GM18873 (cell line): ENCODE measurements around the gene KIF17.
"Not testable (repeated sequence)": the region's sequence is repeated elsewhere in the genome, so short reads cannot be mapped to it uniquely, and the experiment has no call there.

Source experiments
- ATAC-seq: cut with Tn5 transposase; IDR thresholded peaks from one replicate; pipeline ENCODE4 v1.9.1; 2021; ENCODE audit warnings: mild to moderate bottlenecking, moderate library complexity, moderate number of reproducible peaks; ENCODE audit not compliant: unreplicated experiment, low FRiP score

The KIF17 gene

DNA sequence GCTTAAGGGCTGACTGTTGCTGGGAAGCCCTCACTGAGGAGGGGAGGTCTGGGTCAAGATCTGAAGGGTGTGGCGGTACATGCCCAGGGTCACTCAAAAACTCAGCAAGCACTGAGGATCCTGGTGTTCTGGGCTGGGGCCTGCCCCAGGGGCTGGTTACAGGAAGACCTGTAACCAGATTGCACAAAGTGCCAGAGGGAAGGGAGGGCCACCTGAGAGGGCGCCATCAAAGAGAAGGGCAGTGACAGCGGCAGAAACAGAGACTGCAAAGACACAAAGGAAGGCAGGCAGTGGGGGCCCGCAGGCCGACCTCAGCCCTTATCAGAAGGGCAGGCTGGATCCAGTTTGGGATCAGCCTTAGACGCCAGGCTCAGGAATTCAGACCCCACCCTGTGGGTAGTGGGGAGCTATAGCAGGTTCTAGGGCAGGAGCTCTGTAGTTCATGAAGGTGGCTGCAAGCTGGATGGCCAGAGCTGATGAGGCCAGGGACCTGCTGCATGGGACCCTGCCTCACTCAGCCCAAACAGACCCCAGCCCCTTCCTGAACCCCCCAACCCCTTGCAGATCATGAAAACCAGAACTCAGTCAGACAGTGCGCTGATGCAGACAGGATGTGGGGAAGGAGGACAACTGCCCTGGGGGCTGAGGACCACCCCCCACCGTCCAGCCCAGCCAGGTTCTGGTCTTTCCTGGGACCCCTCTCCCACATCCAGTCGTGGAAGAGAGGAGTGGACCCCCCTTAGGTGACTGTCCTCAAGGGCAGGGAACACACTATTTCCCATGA lies 10.8 kb upstream of the KIF17 start:
- no peak for ATAC-seq

DNA sequence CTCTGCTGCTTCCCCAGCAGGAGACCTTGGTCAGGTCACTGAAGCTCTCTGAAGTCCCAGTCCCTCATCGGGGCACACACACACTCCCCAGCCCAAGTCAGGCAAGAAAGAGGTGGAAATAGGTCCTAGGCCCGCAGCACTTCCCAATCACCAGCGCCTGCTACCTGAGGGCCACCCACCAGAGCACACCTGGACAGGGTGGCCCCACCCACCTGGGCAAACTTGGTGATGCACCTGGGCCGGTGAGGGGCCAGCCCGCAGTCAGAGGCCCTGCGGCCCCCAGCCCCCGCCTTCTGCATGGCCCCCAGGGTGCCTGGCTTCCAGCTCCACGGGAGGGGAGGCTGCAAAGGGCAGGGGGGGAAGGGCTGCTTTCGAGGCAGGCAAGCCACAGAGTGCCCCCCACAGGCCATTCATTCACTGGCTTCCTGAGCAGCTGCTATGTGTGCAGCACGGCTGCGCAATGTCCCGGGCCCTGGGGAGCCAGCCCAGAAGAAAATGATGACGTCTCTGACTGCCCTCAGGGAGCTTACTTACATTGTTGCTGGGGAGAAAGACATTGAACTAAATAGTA lies 10.0 kb upstream of the KIF17 start:
- ATAC-seq = no peak

DNA sequence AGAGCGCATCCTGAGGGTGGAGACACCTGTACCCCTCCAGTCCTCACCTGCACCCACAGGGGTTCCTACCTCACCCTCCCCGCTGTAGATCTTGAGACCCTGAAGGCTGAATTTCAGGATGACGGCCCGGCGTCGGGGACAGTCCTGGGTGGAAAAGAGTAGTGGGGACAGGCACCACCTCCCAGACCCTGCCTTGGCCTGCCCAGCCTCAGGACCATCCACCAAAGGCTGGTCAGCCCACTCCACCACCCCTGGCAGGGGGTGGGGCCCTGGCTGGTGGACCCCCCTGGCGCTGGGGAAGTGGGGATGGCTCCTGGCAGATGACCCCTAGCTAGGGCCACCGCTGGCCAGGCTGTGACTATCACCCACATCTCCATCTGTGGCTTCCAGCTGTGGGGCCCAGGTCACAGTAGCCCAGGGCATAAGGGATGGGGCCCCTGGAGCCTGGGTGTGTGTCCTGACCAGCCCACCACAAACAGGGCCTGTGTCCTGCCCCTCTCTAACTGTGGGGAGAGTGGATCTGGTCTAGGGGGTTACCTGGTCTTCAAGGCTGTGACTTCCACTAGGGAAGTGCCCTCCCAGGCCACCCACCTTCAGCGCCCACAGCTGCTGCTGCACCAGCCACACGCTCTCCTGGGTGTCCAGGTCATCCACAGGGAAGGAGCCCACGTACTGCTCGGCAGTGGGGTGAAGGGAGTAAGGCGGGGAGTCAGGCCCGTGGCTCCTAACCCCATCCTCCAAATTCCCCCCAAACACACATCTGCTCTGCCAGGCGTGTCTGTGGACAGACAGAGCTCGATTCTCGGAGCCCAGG lies 9.3 kb upstream of the KIF17 start:
- ATAC-seq = no peak

DNA sequence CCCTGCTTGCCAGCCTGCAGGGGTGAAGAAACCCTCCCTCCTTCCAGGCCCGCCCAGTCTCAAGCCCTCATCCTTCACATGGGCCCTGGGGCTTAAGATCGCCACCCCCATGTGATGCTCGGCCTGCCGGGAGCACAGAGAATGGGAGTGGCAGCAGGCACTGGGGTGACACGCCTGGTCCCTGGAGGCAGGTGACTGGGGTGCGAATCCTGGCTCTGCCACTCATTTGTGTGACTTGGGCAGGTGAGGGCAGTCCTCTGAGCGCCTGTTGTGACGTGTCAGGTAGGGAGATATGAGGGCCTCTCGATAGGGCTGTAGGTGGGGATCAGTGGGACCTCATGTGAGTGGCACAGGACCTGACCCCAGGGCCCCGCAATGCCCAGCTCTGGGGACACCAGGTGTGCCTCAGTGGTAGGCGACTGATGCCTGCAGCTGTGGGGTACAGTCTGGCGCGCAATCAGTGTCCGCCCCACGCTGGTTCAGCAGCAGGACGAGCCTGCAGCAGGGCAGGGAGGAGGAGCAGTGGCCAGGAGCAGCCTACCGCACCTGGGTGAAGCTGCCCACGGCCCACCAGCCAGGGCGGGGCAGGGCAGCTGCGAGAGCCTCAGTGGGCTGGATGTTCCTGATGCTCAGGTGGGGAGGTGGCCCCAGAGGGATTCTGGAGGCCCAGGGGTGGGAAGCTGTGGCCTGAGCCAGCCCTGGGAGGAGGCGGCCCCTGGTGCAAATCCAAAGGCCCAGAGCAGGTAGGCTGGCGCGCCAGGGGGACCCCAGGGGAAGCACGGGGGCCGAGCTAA lies 8.5 kb upstream of the KIF17 start:
- ATAC-seq = no peak

DNA sequence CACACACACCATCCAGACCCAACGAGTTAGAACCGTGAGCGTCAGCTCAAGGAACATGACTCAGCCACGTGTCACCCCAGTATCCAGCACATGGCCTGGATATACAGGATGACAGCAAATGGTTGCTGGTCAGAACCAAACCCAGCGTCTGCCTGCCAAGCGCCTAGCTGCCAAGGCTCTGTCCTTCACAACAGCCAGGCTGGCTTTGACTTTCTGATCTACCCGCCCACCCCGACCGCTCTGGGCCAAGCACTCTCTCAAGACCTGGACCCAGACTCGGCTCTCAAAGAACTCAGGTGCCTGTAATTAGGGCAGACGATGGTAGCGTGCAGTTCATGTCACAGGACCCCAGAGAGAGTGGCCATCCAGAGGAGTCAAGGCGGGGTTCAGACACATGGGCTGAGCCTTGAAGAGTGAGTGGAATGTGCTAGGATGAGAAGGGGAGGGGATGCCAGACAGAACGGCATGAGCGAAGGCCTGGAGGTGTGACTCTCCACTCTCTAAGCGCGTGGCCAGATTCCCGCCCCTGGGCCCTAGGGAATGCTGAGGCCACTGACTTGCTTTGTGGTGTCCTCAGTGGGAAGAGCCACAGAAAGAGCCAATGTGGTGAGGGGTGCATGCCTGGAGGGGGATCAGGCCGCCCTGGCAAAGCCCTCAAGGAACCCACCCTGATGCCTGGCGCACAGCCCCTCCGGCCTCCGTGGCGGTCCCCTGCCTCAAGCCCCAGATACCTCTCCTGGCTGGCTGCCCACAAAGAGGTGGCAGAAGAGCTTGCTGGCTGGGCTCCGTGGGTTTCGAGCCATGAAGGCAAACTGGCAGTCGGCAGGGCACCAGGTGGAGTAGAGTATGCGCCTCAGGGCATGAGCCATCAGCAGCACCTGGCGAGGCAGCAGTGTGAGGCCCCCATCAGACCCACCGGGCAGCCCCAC lies 7.6 kb upstream of the KIF17 start:
- ATAC-seq = no peak

DNA sequence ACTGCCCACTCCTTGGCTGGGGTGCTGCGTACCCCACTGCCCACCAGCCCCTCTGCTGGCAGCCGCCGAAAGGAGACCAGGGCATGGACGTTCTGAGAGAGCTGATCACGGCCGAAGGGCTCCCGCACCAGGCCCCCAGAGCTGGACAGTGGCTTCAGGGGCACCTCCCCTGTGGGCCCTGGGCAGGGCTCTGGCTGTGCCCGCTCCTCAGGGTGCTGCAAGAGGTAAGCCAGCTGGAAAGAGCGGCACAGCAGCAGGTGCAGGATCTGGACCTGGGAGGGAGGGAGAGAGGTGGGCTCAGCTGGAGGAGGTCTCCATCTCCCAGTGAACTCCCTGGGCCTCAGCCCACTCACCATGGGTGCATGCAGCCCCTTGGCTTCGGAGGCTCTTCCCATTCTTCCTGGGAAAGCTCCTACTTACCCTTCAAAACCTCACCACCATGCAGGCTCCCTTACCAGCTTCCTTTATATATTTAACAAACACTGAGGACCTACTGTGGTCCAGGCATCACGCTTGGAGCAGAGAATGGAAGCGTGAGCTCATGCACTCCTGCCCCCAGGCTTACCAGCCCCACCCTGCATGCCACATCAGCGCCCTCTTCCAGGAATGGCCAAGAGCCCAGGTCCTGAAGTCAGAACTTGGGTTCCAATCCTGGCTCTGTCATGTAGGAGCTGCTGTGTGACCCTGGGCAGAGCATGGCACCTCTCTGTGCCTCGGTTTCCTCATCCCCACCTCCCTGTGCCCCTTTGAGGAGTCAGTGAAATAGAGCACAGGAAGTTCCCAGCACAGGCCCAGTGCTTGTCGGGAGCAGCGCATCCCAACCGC lies 6.8 kb upstream of the KIF17 start:
- ATAC-seq = no peak

DNA sequence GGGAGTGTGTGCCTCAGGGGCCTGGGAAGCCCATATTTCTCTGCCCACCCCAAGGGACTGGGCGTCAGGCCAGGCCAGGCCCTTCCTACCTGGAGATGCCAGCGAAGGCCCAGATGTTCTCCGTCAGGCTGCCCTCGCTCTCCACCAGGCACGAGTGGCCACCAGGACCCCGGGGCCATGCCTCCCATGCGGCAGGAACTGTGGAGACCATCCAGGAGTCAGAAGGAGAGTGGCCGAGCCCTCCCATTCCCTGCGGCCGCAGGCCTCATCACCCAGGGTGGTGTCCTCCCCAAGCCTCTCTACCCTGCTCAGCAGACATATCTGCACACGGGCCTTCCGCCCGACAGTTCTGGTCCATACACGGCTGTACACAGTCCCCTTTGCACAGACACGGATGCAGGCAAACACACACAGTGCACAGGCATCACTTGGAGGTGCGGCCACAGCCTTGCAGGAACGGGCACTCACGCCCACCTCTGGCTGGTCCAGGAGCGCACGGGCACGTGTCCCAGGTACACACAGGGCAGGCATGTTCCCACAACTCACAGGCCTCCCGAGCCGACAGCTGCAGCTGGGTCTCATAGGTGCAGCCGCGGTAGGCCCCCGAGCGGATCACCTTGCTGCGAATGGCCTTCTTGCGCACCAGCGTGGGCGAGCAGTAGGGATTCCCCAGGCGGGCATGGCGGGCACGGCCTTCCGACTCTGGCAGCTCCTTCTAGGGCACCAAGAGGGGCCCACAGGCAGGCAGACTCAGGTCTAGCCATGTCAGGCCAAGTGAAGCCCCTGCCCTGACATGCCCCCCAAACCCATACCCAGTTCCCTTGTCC lies 5.9 kb upstream of the KIF17 start:
- no peak for ATAC-seq

DNA sequence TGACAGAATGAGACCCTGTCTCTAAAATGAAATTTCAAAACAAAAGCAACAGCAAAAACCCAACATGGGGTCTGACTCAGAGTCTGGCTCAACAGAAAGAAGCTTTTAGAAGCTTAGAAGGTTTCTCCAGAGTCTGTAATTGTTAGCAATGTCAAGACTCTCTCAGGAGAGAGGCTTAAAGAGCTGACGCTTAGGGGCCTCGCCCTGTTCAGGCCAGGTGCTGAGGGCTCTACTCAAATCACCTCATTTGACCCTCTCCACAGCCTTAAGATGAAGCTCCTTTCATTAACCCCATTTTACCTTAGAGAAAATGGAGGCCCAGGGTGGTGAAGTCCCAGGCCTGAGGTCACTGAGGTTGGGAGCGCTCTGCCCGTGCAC lies 5.3 kb upstream of the KIF17 start:
- ATAC-seq = no peak

DNA sequence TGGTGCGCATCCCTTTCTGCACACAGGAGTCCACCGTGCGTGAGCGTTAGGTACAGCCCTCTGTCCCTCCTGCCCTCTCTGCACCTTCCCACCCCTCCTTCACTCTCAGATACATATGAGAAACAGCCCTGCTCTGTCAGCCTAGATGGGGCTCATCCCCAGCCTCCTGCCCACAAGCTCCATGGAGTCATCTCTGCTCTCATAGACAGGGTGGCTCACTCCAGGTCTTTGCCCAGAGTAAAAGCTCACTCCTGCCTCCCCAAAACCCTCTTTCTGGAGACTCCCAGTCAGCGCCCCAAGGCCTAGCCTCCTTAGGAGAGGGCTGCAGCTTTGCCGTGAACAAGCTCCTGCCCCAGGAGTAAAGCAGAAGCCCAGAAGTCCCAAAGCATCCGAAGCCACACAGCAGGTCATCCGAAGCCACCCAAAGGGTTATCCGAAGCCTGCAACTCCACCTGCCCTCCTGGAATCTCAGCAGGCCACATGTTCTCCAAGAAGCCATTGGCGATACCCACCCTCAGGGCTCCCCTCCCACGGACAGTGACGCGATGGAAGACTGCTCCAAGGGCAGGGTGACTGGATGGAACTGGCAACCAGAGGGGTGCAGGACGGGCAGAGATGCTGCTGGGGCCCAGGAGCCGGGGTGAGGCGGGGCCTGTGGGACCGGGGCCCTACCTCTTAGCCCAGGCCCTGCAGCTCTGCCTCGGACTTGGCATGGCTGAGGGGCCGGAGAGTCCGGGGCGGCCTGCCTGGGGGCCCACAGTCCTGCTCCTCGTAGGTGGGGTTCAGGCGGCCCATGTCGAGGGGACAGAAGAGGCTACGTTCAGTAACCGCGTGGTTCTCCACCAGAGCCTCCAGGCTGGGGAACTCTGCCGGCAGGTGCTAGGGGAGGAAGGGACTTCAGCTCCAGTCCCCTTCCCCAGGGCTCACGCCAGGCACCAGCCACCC lies 3.6 kb upstream of the KIF17 start:
- ATAC-seq = no peak

DNA sequence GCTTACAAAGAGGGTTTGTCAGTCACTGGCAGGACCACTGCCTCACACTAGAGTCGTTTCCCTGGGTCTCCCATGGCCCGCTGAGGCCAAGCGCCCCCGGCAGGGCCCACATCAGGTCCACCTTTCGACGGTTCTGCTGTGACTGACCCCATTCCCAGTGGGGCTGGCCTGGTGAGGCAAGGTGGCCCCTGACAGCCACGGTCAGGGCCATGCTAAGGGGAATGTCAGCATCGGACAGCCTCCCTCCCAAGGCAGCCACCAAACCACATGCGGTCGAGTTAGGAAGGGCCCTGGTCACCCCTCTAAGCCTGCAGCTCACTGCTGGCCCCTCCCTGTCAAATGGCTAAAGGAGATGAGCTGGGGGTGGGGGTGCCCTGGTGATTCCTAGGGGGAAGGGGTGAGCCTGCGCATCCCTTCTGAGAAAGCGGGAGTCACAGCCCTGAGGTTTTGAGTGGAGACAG lies 2.9 kb upstream of the KIF17 start:
- ATAC-seq = no peak

DNA sequence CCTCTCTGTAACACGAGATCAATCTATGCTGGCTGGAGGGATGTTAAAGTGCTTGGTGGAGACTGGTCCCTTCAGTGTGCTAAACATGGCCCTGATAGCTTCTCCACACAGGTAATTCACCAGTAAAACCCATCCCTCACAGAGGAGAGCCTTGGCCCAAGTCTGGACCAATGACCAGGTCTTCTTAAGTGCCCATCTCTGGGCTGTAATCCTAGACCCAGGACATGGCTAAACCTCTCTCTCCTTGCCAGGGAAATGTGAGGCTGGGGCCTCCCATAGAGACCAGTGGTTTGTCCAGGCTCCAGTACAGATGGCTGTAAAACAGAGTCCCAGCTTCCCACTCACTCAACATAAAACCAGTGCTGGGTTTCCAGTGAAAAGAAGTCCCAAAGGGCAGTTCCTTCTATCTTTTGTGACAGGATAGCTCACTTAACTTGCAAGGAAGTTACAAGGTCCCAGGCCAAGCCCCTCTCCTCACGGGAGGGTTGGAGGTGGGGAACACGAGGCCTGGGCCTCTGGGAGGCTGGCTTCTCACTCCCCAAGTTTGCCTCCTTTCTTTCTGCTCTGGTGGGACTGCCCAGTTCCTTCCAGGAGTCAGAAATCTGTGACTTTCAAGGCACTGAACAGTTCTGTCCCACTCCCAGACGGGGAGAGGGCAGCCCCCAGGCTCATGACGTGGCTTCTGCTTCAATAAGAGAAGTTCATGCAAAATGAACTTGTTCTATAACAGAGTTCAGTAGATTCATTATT lies 2.2 kb upstream of the KIF17 start:
- ATAC-seq = no peak

DNA sequence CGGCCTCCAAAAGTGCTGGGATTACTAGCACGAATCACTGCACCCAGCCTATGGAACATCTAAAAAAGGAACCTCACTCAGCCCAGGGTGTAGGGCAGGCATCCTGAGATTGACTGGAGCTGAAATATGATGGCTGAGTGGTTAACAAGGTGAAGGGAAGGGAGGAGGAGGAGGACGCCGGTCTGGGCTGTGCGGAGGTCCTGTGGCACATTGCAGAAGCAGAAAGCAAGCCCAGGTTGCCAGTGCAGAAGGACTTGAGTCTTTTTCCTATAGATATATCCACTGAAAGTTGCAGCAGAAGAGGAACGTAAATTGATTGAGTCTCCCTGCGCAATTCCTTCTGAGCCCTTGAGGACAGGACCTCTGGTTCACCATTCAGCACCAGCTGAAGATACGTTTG lies 1.5 kb upstream of the KIF17 start:
- ATAC-seq = no peak

DNA sequence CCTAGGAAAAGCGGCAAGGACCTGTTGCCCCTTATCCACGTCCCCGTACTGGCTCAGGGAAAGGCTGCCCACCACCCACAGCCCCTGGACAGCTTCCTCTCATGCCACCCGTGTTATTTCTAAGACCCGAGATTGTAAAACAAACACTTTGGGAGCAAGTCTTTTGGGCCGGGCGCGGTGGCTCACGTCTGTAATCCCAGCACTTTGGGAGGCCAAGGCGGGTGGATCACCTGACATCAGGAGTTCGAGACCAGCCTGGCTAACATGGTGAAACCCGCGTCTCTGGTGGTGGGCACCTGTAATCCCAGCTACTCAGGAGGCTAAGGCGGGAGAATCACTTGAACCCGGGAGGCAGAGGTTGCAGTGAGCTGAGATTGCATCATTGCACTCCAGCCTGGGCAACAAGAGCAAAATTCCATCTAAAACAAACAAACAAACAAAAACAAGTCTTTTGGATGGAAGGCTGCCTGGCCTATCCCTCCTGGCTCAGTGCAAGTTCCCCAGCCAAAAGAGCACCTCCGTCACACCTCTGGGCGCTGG lies 606 bp upstream of the KIF17 start:
- not testable (repeated sequence) for ATAC-seq

DNA sequence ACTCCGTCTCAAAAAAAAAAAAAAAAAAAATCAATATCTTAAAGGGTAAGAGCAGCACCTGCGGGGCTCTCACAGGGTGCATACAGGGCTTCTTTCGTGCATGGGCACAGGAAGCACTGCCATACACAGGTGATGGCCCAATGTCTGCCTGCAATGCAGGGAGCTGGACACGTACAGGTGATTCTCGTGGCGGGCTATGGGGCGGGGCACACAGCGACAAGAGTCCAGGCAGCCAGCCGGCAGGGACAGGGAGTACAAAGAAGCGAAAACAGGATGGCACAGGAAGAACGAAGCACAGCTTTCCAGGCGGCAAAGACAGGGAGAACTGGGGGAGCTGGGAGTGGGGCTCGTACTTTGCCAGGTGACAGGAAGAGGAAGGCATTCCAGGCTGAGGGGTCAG lies 1.6 kb downstream of the KIF17 start:
- ATAC-seq = no peak

DNA sequence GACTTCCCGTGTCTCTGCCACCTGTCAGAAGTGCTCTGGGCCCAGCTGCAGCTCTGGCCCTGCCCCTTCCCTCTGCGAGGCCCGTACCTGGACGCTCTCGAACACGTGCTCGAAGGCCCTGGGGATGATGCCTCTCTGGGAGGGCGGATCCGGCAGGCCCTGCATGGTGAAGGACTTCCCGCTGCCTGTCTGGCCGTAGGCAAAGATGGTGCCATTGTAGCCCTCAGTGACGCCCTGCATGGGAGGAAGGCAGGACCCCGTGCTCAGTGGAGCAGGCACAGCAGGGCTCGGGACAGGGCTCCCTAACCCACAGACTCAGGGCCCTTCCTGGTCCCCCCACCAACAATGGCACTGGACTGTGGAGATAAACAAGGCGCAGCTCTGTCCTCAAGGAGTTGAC lies 2.4 kb downstream of the KIF17 start:
- no peak for ATAC-seq

DNA sequence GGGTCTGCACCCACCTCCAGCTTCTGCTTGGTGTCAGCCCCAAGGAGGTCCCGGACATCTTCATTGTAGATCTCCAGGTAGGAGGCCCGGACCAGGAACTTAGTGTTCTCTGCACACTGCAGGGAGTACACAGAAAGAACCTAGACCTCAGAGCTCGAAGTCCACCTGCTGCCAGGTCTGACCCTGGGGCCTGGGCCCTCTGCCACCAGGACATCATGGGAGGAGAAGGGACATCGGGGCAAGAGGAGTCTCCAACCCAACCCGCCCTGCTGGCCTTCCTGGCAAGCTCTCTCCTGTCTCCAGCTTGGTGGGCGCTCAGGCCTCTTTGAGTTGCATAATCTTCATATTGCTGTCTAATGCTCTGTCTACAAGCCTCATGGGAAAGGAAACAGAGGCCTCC lies 4.4 kb downstream of the KIF17 start:
- no peak for ATAC-seq
